HG02970 (cell line): ENCODE results near the gene SLC12A6.

Experiments used
- ATAC-seq: cut with Tn5 transposase; IDR thresholded peaks from one replicate; pipeline ENCODE4 v1.9.1; 2021; ENCODE audit warnings: mild to moderate bottlenecking, moderate library complexity, moderate number of reproducible peaks; ENCODE audit not compliant: unreplicated experiment, low FRiP score

SLC12A6 gene

GRCh38 chr15:34275154-34275553, 62.4 kb downstream of the SLC12A6 start:
- no peak for ATAC-seq

- no peak for ATAC-seq
Measured at GRCh38 chr15:34271493-34271892, 66.1 kb downstream of the SLC12A6 start.

- no peak for ATAC-seq
Measured at GRCh38 chr15:34266751-34267150, 70.8 kb downstream of the SLC12A6 start.

- ATAC-seq = no peak
Measured at GRCh38 chr15:34264076-34264475, 73.5 kb downstream of the SLC12A6 start.

GRCh38 chr15:34262362-34262761, 75.2 kb downstream of the SLC12A6 start:
- no peak for ATAC-seq

GRCh38 chr15:34259566-34259965, 78.0 kb downstream of the SLC12A6 start:
- ATAC-seq = no peak

- no peak for ATAC-seq
Measured at GRCh38 chr15:34258151-34258550, 79.4 kb downstream of the SLC12A6 start.

GRCh38 chr15:34252545-34252944, 85.0 kb downstream of the SLC12A6 start:
- no peak for ATAC-seq

GRCh38 chr15:34248190-34248589, 89.4 kb downstream of the SLC12A6 start:
- no peak for ATAC-seq

- no peak for ATAC-seq
Measured at GRCh38 chr15:34246276-34246976, 91.2 kb downstream of the SLC12A6 start.

GRCh38 chr15:34243226-34243625, 94.4 kb downstream of the SLC12A6 start:
- ATAC-seq = no peak

GRCh38 chr15:34242331-34242710, 95.3 kb downstream of the SLC12A6 start:
- ATAC-seq = no peak

GRCh38 chr15:34241376-34242330, 95.9 kb downstream of the SLC12A6 start:
- no peak for ATAC-seq

GRCh38 chr15:34240537-34240936, 97.0 kb downstream of the SLC12A6 start:
- ATAC-seq = no peak

- ATAC-seq = no peak
Measured at GRCh38 chr15:34239151-34239808, 98.3 kb downstream of the SLC12A6 start.

- ATAC-seq = no peak
Measured at GRCh38 chr15:34233614-34234013, 104.0 kb downstream of the SLC12A6 start.

- ATAC-seq = peak; percentile 15
Measured at GRCh38 chr15:34223904-34224596, 113.5 kb downstream of the SLC12A6 start.

- ATAC-seq = no peak
Measured at GRCh38 chr15:34217587-34218225, 119.9 kb downstream of the SLC12A6 start.

- no peak for ATAC-seq
Measured at GRCh38 chr15:34216527-34217270, 120.9 kb downstream of the SLC12A6 start.
